Cardiac muscle cell (in vitro differentiated cells and primary cell): ENCODE measurements around the gene CBARP. TPM values are rescaled to one million over a fixed set of nuclear protein-coding genes. Genes with fewer than 3 reads are reported as not detected.

Source experiments
- DNase-seq, 2 donors: peaks; one replicate each; pipeline versions ENCODE4 v3.0.0 to v3.0.0-alpha.2; 2010 to 2017; ENCODE audit warnings: low read depth in 1 of 2, low spot score in 1 of 2
- H3K27ac ChIP-seq: fragments of 200-600 bp; sonication (generic); 2 replicates; pipeline ENCODE4 v1.5.1; 2016
- H3K27me3 ChIP-seq: fragments of 200-600 bp; sonication (generic); 2 replicates; pipeline ENCODE4 v1.6.0; 2016; ENCODE audit warnings: control low read depth
- H3K36me3 ChIP-seq: fragments of 200-600 bp; sonication (generic); 2 replicates; pipeline ENCODE4 v1.5.1; 2016; ENCODE audit warnings: control low read depth
- H3K4me1 ChIP-seq: fragments of 200-600 bp; sonication (generic); 2 replicates; pipeline ENCODE4 v1.8.1; 2017; ENCODE audit warnings: low read depth, mild to moderate bottlenecking, mixed run types
- H3K4me3 ChIP-seq: fragments of 200-600 bp; sonication (generic); 2 replicates; pipeline ENCODE4 v1.5.1; 2016; ENCODE audit warnings: mild to moderate bottlenecking
- H3K9me3 ChIP-seq: fragments of 200-600 bp; sonication (generic); 2 replicates; pipeline ENCODE4 v1.5.1; 2017; ENCODE audit warnings: low read depth, mild to moderate bottlenecking, control low read depth
- CTCF ChIP-seq: IDR thresholded peaks from 2 replicates; pipeline ENCODE4 v1.5.1; 2012; ENCODE audit warnings: low read depth, mild to moderate bottlenecking, low read length
- polyA plus RNA-seq: library from polyadenylated mRNA; unstranded; fragments of >200 nt; fragmentation: Nextera tagmentation; extraction: Ambion mirVana; gene quantifications from 2 replicates; pipeline ENCODE4 v1.2.1, GENCODE V29; 2016
- total RNA-seq: library from RNA; depleted of rRNA; stranded (reverse); fragments of >200 nt; gene quantifications from 2 replicates; pipeline ENCODE4 v1.2.3, GENCODE V29; 2016

The CBARP gene
- total and polyA plus RNA-seq, 2 experiments from 2014 or later, result 22.1 to 29.1 TPM

- Histone ChIP-seq H3K9me3 (no peaks in the 10 kb centered on the region), H3K4me3 (no peak overlapping the region), H3K36me3 (peaks cover 37% of the 10 kb centered on the region), H3K27ac (no peak overlapping the region), H3K27me3 (no peaks in the 10 kb centered on the region), H3K4me1 (peaks cover 9% of the 10 kb centered on the region)
- no peak for DNase-seq
- no peak for TF ChIP-seq CTCF
Observed at GRCh38 chr19:1276628-1277022, 38.8 kb upstream of the CBARP start.

DNA sequence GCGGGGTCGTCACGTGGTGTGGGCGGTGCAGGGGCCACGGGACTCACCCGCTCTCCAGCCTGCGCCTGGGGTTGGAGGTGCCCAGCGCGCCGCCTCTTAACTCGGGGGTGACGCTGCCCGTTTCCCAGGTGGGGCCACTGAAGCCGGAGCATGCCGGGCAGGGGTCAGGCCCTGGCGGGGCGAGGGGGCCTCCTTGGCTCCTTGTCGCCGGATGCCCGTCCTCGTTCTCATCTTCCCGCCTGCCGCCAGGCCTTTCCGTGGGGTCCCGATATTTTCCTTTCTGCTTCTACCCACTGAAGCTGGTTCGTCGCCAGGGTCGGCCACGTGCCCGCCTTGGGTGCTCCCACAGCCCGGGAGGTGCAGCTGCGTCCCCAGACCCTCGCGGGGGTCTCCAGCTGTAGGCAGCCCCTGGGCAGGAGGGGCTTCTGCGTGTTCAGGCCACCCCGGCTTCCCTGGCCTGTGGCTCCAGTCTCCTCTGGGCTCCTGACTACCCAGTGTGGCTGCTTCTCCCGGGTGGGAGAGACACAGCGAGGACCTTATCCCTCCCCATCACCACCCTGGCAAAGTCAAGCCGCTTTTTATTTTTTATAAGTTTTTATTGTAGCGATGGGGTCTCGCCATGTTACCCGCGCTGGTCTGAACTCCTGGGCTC is 38.3 kb upstream of the CBARP start:
- H3K4me3 ChIP-seq, result peak overlapping the region; percentile 62
- no peak for TF ChIP-seq CTCF
- H3K4me1 ChIP-seq, result peaks cover 9% of the 10 kb centered on the region
- H3K9me3 ChIP-seq, result no peaks in the 10 kb centered on the region
- no peak for DNase-seq
- peaks cover 41% of the 10 kb centered on the region for H3K36me3 ChIP-seq
- H3K27me3 ChIP-seq, result no peaks in the 10 kb centered on the region
- H3K27ac ChIP-seq, result peak overlapping the region; percentile 98

DNA sequence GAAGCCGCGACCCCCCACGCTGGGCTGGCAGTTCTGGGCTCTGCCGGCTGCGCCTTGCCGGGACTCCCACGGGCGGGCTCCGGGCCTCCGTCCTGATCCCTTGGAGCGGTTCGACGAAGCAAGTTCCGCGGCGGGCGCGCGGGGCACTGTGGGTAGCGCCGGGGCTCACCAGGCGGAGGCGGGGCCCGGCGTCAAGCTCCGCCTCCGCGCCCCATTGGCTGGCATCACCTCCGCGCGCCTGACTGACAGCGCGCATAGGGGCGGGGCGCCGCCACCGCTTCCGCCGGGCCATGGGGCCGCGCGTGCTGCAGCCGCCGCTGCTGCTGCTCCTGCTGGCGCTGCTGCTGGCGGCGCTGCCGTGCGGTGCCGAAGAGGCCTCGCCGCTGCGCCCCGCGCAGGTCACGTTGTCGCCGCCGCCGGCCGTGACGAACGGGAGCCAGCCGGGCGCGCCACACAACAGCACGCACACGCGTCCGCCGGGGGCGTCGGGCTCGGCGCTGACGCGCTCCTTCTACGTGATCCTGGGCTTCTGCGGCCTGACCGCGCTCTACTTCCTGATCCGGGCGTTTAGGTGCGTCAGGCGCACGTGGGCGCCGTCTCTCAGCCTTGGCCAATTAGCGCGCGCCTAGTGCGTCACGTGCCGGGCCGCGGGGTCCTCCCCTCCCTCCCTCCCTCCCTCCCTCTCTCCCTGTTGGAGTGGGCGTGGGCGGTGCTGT is 37.6 kb upstream of the CBARP start, which contains the start of gene FAM174C:
Gene FAM174C (plus strand): TSS at position 271 of the 716 bp plus-strand sequence. CDS start 20 bp downstream, at position 291.
- Histone ChIP-seq H3K9me3 (no peaks in the 10 kb centered on the region), H3K4me3 (peak within 1 kb of the TSS; percentile 62), H3K27ac (peak within 1 kb of the TSS; percentile 98), H3K36me3 (peaks cover 44% of the 10 kb centered on the region), H3K27me3 (no peaks in the 10 kb centered on the region), H3K4me1 (peaks cover 15% of the 10 kb centered on the region)
- no peak for TF ChIP-seq CTCF
- DNase-seq, result peak; percentile 98

DNA sequence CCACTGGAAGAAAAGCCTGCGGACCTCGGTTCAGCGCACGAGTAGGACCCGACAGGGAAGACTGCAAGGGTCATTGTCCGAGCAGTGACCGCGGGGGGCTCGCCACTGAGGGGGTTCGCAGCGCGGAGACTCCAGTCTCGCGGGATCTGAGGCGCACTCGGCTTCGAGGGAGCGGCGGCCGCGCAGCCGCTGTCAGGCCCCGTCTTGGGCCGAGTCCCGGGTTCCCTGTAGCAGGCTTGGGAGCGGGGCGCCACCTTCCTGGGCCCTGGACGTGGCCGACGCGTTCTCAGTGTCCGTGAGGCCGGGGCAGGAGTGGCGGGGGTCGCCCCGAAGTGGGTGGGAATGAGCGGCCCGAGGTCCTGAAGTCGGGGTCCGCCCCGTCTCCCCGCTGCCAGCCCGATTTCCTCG is 37.1 kb upstream of the CBARP start:
- Histone ChIP-seq H3K36me3 (peaks cover 44% of the 10 kb centered on the region), H3K9me3 (no peaks in the 10 kb centered on the region), H3K4me3 (peak overlapping the region; percentile 62), H3K27ac (peak overlapping the region; percentile 98), H3K27me3 (no peaks in the 10 kb centered on the region), H3K4me1 (peaks cover 20% of the 10 kb centered on the region)
- no peak for DNase-seq
- no peak for TF ChIP-seq CTCF

- Histone ChIP-seq H3K4me1 (peaks cover 20% of the 10 kb centered on the region), H3K36me3 (peaks cover 44% of the 10 kb centered on the region), H3K27ac (peak overlapping the region; percentile 98), H3K4me3 (peak overlapping the region; percentile 62), H3K9me3 (no peaks in the 10 kb centered on the region), H3K27me3 (no peaks in the 10 kb centered on the region)
- no peak for TF ChIP-seq CTCF
- no peak for DNase-seq
Observed at GRCh38 chr19:1274081-1274851, 36.5 kb upstream of the CBARP start.
